WTC11 (cell line): ENCODE results near the gene DAPK3. TPM values are rescaled to one million over a fixed set of nuclear protein-coding genes. Genes with fewer than 3 reads are reported as not detected.
"Not testable (repeated sequence)": the region's sequence is repeated elsewhere in the genome, so short reads cannot be mapped to it uniquely, and the experiment has no call there.

ENCODE experiments used
- ATAC-seq: fragments of 200-7000 bp; cut with Tn5 transposase; 2 replicates; pipeline ENCODE4 v1.10.0; 2021; ENCODE audit warnings: mild to moderate bottlenecking, moderate library complexity
- CTCF ChIA-PET: fragments of 300-600 bp; sonication (Branson Sonifier 250); formaldehyde crosslinking; loops from one replicate; lab custom pipeline; 2021; ENCODE audit warnings: antibody characterized with exemption; lab: Charles Lee
- POLR2A ChIA-PET: fragments of 350-600 bp; sonication (Branson Sonifier 250); formaldehyde crosslinking; loops from one replicate; lab custom pipeline; 2021; ENCODE audit warnings: antibody characterized with exemption; lab: Charles Lee
- DNase-seq: peaks from one replicate; pipeline ENCODE4 v3.0.0; 2021; ENCODE audit warnings: low spot score
- H3K27ac Mint-ChIP-seq: 2 replicates; pipeline ENCODE4 v1.8.0; 2021; ENCODE audit warnings: mixed read lengths
- H3K27me3 Mint-ChIP-seq: 2 replicates; pipeline ENCODE4 v1.8.0; 2021; ENCODE audit warnings: low read depth, mild to moderate bottlenecking, moderate library complexity, mixed read lengths
- H3K36me3 Mint-ChIP-seq: 2 replicates; pipeline ENCODE4 v1.8.0; 2021; ENCODE audit warnings: mixed read lengths
- H3K4me1 Mint-ChIP-seq: 2 replicates; pipeline ENCODE4 v1.8.0; 2022; ENCODE audit warnings: mixed read lengths
- H3K4me3 Mint-ChIP-seq: 2 replicates; pipeline ENCODE4 v1.8.0; 2021; ENCODE audit warnings: mild to moderate bottlenecking, moderate library complexity, mixed read lengths
- H3K9me3 Mint-ChIP-seq: 2 replicates; pipeline ENCODE4 v1.8.0; 2021; ENCODE audit warnings: mixed read lengths
- ATF6 ChIP-seq: sonication (generic); formaldehyde crosslinking; IDR thresholded peaks from 2 replicates; pipeline ENCODE4 v1.8.1; 2023; ENCODE audit warnings: mild to moderate bottlenecking, missing genetic modification reagents
- CREM ChIP-seq: sonication (generic); formaldehyde crosslinking; IDR thresholded peaks from 2 replicates; pipeline ENCODE4 v1.8.1; 2022; ENCODE audit warnings: mild to moderate bottlenecking, missing genetic modification reagents, moderate library complexity
- HMGA2 ChIP-seq: fragments of 250-450 bp; sonication (Bioruptor Pico); IDR thresholded peaks from 2 replicates; pipeline ENCODE4 v1.4.0; 2021; ENCODE audit warnings: mild to moderate bottlenecking, moderate library complexity
- JUN ChIP-seq: sonication (generic); formaldehyde crosslinking; IDR thresholded peaks from 2 replicates; pipeline ENCODE4 v1.8.0; 2023; ENCODE audit warnings: mild to moderate bottlenecking, missing genetic modification reagents
- KAT7 ChIP-seq: sonication (generic); formaldehyde crosslinking; IDR thresholded peaks from 2 replicates; pipeline ENCODE4 v1.8.1; 2023; ENCODE audit warnings: missing genetic modification reagents, mild to moderate bottlenecking, borderline replicate concordance
- MYBL2 ChIP-seq: sonication (generic); formaldehyde crosslinking; IDR thresholded peaks from 2 replicates; pipeline ENCODE4 v1.8.1; 2023; ENCODE audit warnings: mild to moderate bottlenecking, moderate library complexity, missing genetic modification reagents
- NR1H2 ChIP-seq: sonication (generic); formaldehyde crosslinking; IDR thresholded peaks from 2 replicates; pipeline ENCODE4 v1.9.0; 2021; ENCODE audit warnings: mild to moderate bottlenecking, moderate library complexity, missing genetic modification reagents
- PRRX2 ChIP-seq: fragments of 250-450 bp; sonication (Bioruptor Pico); IDR thresholded peaks from 2 replicates; pipeline ENCODE4 v1.8.0; 2021; ENCODE audit warnings: mild to moderate bottlenecking
- RELA ChIP-seq: sonication (generic); formaldehyde crosslinking; IDR thresholded peaks from 2 replicates; pipeline ENCODE4 v1.8.1; 2022; ENCODE audit warnings: missing genetic modification reagents, mild to moderate bottlenecking, borderline replicate concordance
- SP1 ChIP-seq: sonication (generic); formaldehyde crosslinking; conservative IDR thresholded peaks from 2 replicates; pipeline ENCODE4 v1.8.1; 2022; ENCODE audit warnings: missing genetic modification reagents
- STAT6 ChIP-seq: sonication (generic); formaldehyde crosslinking; conservative IDR thresholded peaks from 2 replicates; pipeline ENCODE4 v1.8.1; 2023; ENCODE audit warnings: mild to moderate bottlenecking, low read depth, missing genetic modification reagents, moderate library complexity
- TEAD1 ChIP-seq: sonication (generic); formaldehyde crosslinking; IDR thresholded peaks from 2 replicates; pipeline ENCODE4 v1.8.0; 2022; ENCODE audit warnings: mild to moderate bottlenecking, missing genetic modification reagents
- USF2 ChIP-seq: sonication (generic); formaldehyde crosslinking; IDR thresholded peaks from 2 replicates; pipeline ENCODE4 v1.8.1; 2023; ENCODE audit warnings: mild to moderate bottlenecking, missing genetic modification reagents, moderate library complexity
- ZBTB43 ChIP-seq: sonication (generic); formaldehyde crosslinking; IDR thresholded peaks from 2 replicates; pipeline ENCODE4 v1.8.1; 2023; ENCODE audit warnings: mild to moderate bottlenecking, missing genetic modification reagents
- ZMAT4 ChIP-seq: fragments of 250-450 bp; sonication (Bioruptor Pico); IDR thresholded peaks from 2 replicates; pipeline ENCODE4 v1.9.0; 2021; ENCODE audit warnings: mild to moderate bottlenecking
- ZNF138 ChIP-seq: sonication (generic); formaldehyde crosslinking; conservative IDR thresholded peaks from 2 replicates; pipeline ENCODE4 v1.8.1; 2022; ENCODE audit warnings: mild to moderate bottlenecking, moderate library complexity, missing genetic modification reagents
- ZNF219 ChIP-seq: sonication (generic); formaldehyde crosslinking; IDR thresholded peaks from 2 replicates; pipeline ENCODE4 v1.8.0; 2023; ENCODE audit warnings: missing genetic modification reagents, mild to moderate bottlenecking, borderline replicate concordance
- ZNF317 ChIP-seq: sonication (generic); formaldehyde crosslinking; IDR thresholded peaks from 2 replicates; pipeline ENCODE4 v1.8.1; 2023; ENCODE audit warnings: low read depth, mild to moderate bottlenecking, moderate library complexity, missing genetic modification reagents, borderline replicate concordance
- total RNA-seq: library from RNA; stranded (reverse); gene quantifications from 3 replicates; pipeline ENCODE4 v1.2.3, GENCODE V29; 2021

Gene DAPK3
- total RNA-seq, 1 experiment from 2014 or later, result 73.5 TPM

- TF ChIP-seq KAT7 (CRISPR knock-in tag), result 0 out of 2 replicates have a peak, but pooled peaks have one; percentile 59
- TF ChIP-seq NR1H2 (CRISPR knock-in tag), result no peak
- TF ChIP-seq MYBL2 (CRISPR knock-in tag), result peak; percentile 92
- TF ChIP-seq HMGA2 (CRISPR knock-in tag), result no peak
- no peak for TF ChIP-seq STAT6 (CRISPR knock-in tag)
- TF ChIP-seq ZNF317 (CRISPR knock-in tag), result no peak
- no peak for TF ChIP-seq ATF6 (CRISPR knock-in tag)
- 0 out of 2 replicates have a peak, but pooled peaks have one; percentile 67 for TF ChIP-seq CREM (CRISPR knock-in tag)
- TF ChIP-seq ZMAT4 (CRISPR knock-in tag), result no peak
- TF ChIP-seq PRRX2 (CRISPR knock-in tag), result no peak
- TF ChIP-seq JUN (CRISPR knock-in tag), result peak; percentile 53; the same call in 1 of the 2 replicates
- TF ChIP-seq USF2 (CRISPR knock-in tag), result peak; percentile 99
- TF ChIP-seq ZBTB43 (CRISPR knock-in tag), result peak; percentile 88; the same call in 1 of the 2 replicates
- peak; percentile 57 for TF ChIP-seq TEAD1
- peak; percentile 99 for TF ChIP-seq SP1 (CRISPR knock-in tag)
- 0 out of 2 replicates have a peak, but pooled peaks have one; percentile 65 for TF ChIP-seq RELA
- no peak for TF ChIP-seq ZNF219 (CRISPR knock-in tag)
- TF ChIP-seq ZNF138 (CRISPR knock-in tag), result no peak
Observed at GRCh38 chr19:4007021-4007835, 36.3 kb upstream of the DAPK3 start, which contains the start of gene PIAS4 (continued).

GRCh38 chr19:4005436-4005835 lies 34.5 kb upstream of the DAPK3 start:
- not testable (repeated sequence) for H3K36me3 Mint-ChIP-seq, H3K9me3 Mint-ChIP-seq, ATAC-seq, DNase-seq, H3K27ac Mint-ChIP-seq, H3K27me3 Mint-ChIP-seq
- H3K4me3 Mint-ChIP-seq, result peak overlapping the region; percentile 45
- POLR2A ChIA-PET, result interaction anchor here (0.7 kb wide), 1 partner anchor 37 kb away, joined by 3 read pairs; no protein-coding TSS in a partner anchor
- CTCF ChIA-PET, result interaction anchor here (0.6 to 5.6 kb wide), 3 partner anchors 17 to 135 kb away, joined by 4 to 36 read pairs (median 7); no protein-coding TSS in a partner anchor
- H3K4me1 Mint-ChIP-seq, result peaks cover 14% of the 10 kb centered on the region

- H3K27me3 Mint-ChIP-seq, H3K9me3 Mint-ChIP-seq, H3K27ac Mint-ChIP-seq, H3K36me3 Mint-ChIP-seq, POLR2A ChIA-PET, H3K4me1 Mint-ChIP-seq, H3K4me3 Mint-ChIP-seq, DNase-seq, ATAC-seq: not testable (repeated sequence)
- CTCF ChIA-PET, result interaction anchor here (0.6 kb wide), 1 partner anchor 678 kb away, joined by 4 read pairs; no protein-coding TSS in a partner anchor
Observed at GRCh38 chr19:4000798-4001197, 29.9 kb upstream of the DAPK3 start.

GRCh38 chr19:3998667-3999412 lies 27.9 kb upstream of the DAPK3 start:
- H3K27ac Mint-ChIP-seq, H3K4me1 Mint-ChIP-seq, DNase-seq, H3K9me3 Mint-ChIP-seq, POLR2A ChIA-PET, ATAC-seq, H3K36me3 Mint-ChIP-seq, H3K4me3 Mint-ChIP-seq: not testable (repeated sequence)
- CTCF ChIA-PET, result interaction anchor here (1.2 to 2.7 kb wide), 2 partner anchors 11 kb away, joined by 4 to 15 read pairs; no protein-coding TSS in a partner anchor
- peaks cover 14% of the 10 kb centered on the region for H3K27me3 Mint-ChIP-seq
